Mesenchymal stem cell (in vitro differentiated cells and primary cell): ENCODE results near the gene PRRG2.
"Not testable (repeated sequence)": the region's sequence is repeated elsewhere in the genome, so short reads cannot be mapped to it uniquely, and the experiment has no call there.

Source experiments
- DNase-seq: peaks from one replicate; pipeline ENCODE4 v3.0.0-alpha.2; 2013
- H2AFZ ChIP-seq: one replicate; pipeline ENCODE4 v1.6.1; 2013; ENCODE audit warnings: low read depth, mild to moderate bottlenecking, control low read depth, inconsistent platforms, low read length, moderate library complexity
- H2AK5ac ChIP-seq: 2 replicates; pipeline ENCODE4 v1.6.1; 2013; ENCODE audit warnings: low read length, moderate library complexity, mild to moderate bottlenecking, inconsistent platforms; ENCODE audit not compliant: severe bottlenecking
- H2BK120ac ChIP-seq: one replicate; pipeline ENCODE4 v1.6.1; 2013; ENCODE audit warnings: low read depth, mild to moderate bottlenecking, inconsistent platforms, low read length, moderate library complexity
- H2BK12ac ChIP-seq, 2 experiments: one replicate each; pipeline ENCODE4 v1.6.1; 2013; ENCODE audit warnings: inconsistent platforms in 2 of 2, low read length in 2 of 2, mild to moderate bottlenecking in 2 of 2, moderate library complexity in 2 of 2, control low read depth in 1 of 2
- H2BK15ac ChIP-seq: one replicate; pipeline ENCODE4 v1.6.1; 2013; ENCODE audit warnings: mild to moderate bottlenecking, low read depth, inconsistent platforms; ENCODE audit not compliant: poor library complexity, severe bottlenecking
- H2BK5ac ChIP-seq: 2 replicates; pipeline ENCODE4 v1.6.1; 2013; ENCODE audit warnings: low read depth, mild to moderate bottlenecking, low read length, control low read depth, inconsistent platforms; ENCODE audit not compliant: poor library complexity, severe bottlenecking
- H3K14ac ChIP-seq, 2 experiments: one replicate each; pipeline ENCODE4 v1.6.1; 2013; ENCODE audit warnings: inconsistent platforms in 2 of 2, low read length in 2 of 2, control low read depth in 1 of 2, mild to moderate bottlenecking in 1 of 2, moderate library complexity in 1 of 2
- H3K18ac ChIP-seq, 2 experiments: one replicate each; pipeline ENCODE4 v1.6.1; 2013; ENCODE audit warnings: inconsistent platforms in 2 of 2, low read length in 2 of 2, control low read depth in 1 of 2, low read depth in 1 of 2, mild to moderate bottlenecking in 1 of 2
- H3K23ac ChIP-seq, 2 experiments: one replicate each; pipeline ENCODE4 v1.6.1; 2013; ENCODE audit warnings: inconsistent platforms in 2 of 2, low read length in 2 of 2, mild to moderate bottlenecking in 2 of 2, moderate library complexity in 2 of 2, control low read depth in 1 of 2
- H3K27ac ChIP-seq: 2 replicates; pipeline ENCODE4 v1.5.1; 2013; ENCODE audit warnings: mild to moderate bottlenecking, moderate library complexity, low read length, control low read depth, inconsistent platforms; ENCODE audit not compliant: poor library complexity, severe bottlenecking
- H3K27me3 ChIP-seq, 2 experiments: 2 replicates each; pipeline versions ENCODE4 v1.6.1 to v1.7.0; 2013; ENCODE audit warnings: low read length in 2 of 2, mild to moderate bottlenecking in 2 of 2, moderate library complexity in 2 of 2, control low read depth in 1 of 2, inconsistent platforms in 1 of 2; ENCODE audit not compliant: control insufficient read depth in 1 of 2, insufficient read depth in 1 of 2
- H3K36me3 ChIP-seq, 2 experiments: 2 replicates each; pipeline versions ENCODE4 v1.6.1 to v1.7.0; 2013; ENCODE audit warnings: low read length in 2 of 2, control low read depth in 1 of 2, inconsistent platforms in 1 of 2, low read depth in 1 of 2, mild to moderate bottlenecking in 1 of 2; ENCODE audit not compliant: insufficient read depth in 2 of 2, control insufficient read depth in 1 of 2
- H3K4ac ChIP-seq, 2 experiments: one replicate each; pipeline ENCODE4 v1.6.1; 2013; ENCODE audit warnings: inconsistent platforms in 2 of 2, low read length in 2 of 2, mild to moderate bottlenecking in 2 of 2, moderate library complexity in 2 of 2, control low read depth in 1 of 2, low read depth in 1 of 2
- H3K4me1 ChIP-seq: 2 replicates; pipeline ENCODE4 v1.6.1; 2013; ENCODE audit warnings: low read depth, low read length, control low read depth; ENCODE audit not compliant: control insufficient read depth, insufficient read depth
- H3K4me2 ChIP-seq: 2 replicates; pipeline ENCODE4 v1.6.1; 2013; ENCODE audit warnings: low read length, mild to moderate bottlenecking, inconsistent platforms; ENCODE audit not compliant: poor library complexity, severe bottlenecking
- H3K4me3 ChIP-seq, 2 experiments: 2 replicates each; pipeline versions ENCODE4 v1.5.1 to v1.7.0; 2013; ENCODE audit warnings: low read length in 2 of 2, mild to moderate bottlenecking in 2 of 2, control low read depth in 1 of 2, low read depth in 1 of 2; ENCODE audit not compliant: insufficient read depth in 1 of 2
- H3K79me1 ChIP-seq: replicated peaks from 2 replicates; pipeline ENCODE4 v1.6.1; 2013; ENCODE audit warnings: mild to moderate bottlenecking, control low read depth, low read length, inconsistent platforms; ENCODE audit not compliant: poor library complexity, severe bottlenecking
- H3K9ac ChIP-seq: 2 replicates; pipeline ENCODE4 v1.7.0; 2013; ENCODE audit warnings: mild to moderate bottlenecking, low read length, moderate library complexity
- H3K9me3 ChIP-seq: 2 replicates; pipeline ENCODE4 v1.7.0; 2013; ENCODE audit warnings: mild to moderate bottlenecking, low read length; ENCODE audit not compliant: control insufficient read depth
- H4K8ac ChIP-seq: one replicate; pipeline ENCODE4 v1.6.1; 2013; ENCODE audit warnings: inconsistent platforms, mild to moderate bottlenecking, low read length, moderate library complexity
- H4K91ac ChIP-seq: one replicate; pipeline ENCODE4 v1.6.1; 2013; ENCODE audit warnings: mild to moderate bottlenecking, low read length, inconsistent platforms
- WGBS: methylation state at CpG from one replicate; pipeline ENCODE4 v1.1.7; 2013; ENCODE audit warnings: mixed read lengths; 5-methylcytosine and 5-hydroxymethylcytosine counted together

PRRG2 gene

GRCh38 chr19:49616532-49616931 lies 35.4 kb downstream of the PRRG2 start:
- H3K14ac ChIP-seq, result no peak overlapping the region
- H3K4me1 ChIP-seq, result peaks cover 20% of the 10 kb centered on the region
- no peak overlapping the region for H3K4me3 ChIP-seq
- H2BK12ac ChIP-seq, result no peak overlapping the region
- no peak overlapping the region for H2BK15ac ChIP-seq
- no peak overlapping the region for H3K4ac ChIP-seq
- no peak overlapping the region for H4K8ac ChIP-seq
- no peak overlapping the region for H2BK5ac ChIP-seq
- no peak overlapping the region for H2BK120ac ChIP-seq
- H3K27me3 ChIP-seq, result no peaks in the 10 kb centered on the region
- H3K27ac ChIP-seq, result no peak overlapping the region
- H3K9ac ChIP-seq, result no peak overlapping the region
- no peak overlapping the region for H3K23ac ChIP-seq
- no peak overlapping the region for H2AFZ ChIP-seq
- WGBS, result 97% methylated on average over 7 of the region's 7 CpGs
- no peak overlapping the region for H3K4me2 ChIP-seq
- no peaks in the 10 kb centered on the region for H3K9me3 ChIP-seq
- H4K91ac ChIP-seq, result no peak overlapping the region
- H3K36me3 ChIP-seq, result peaks cover 46 to 70% of the 10 kb centered on the region in 2 experiments
- no peak overlapping the region for H3K18ac ChIP-seq
- H2AK5ac ChIP-seq, result no peak overlapping the region
- H3K79me1 ChIP-seq, result peaks cover 43% of the 10 kb centered on the region
- no peak for DNase-seq

DNA sequence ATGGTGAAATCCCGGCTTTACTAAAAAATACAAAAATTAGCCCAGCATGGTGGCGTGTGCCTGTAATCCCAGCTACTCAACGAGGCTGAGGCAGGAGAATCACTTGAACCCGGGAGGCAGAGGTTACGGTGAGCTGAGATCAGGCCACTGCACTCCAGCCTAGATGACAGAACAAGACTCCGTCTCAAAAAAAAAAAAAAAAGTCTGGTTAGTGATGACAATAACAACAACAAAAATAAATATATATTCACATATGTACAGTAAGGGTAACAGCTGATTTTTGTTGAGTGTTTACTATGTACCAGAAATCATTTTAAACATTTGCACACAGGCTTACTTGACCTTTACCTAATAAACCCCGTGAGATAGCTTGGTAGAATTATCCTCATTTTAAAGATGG lies 35.8 kb downstream of the PRRG2 start:
- WGBS, result 100% methylated on average over 5 of the region's 7 CpGs
- Histone ChIP-seq H4K91ac (no peak overlapping the region), H2BK12ac (no peak overlapping the region)

DNA sequence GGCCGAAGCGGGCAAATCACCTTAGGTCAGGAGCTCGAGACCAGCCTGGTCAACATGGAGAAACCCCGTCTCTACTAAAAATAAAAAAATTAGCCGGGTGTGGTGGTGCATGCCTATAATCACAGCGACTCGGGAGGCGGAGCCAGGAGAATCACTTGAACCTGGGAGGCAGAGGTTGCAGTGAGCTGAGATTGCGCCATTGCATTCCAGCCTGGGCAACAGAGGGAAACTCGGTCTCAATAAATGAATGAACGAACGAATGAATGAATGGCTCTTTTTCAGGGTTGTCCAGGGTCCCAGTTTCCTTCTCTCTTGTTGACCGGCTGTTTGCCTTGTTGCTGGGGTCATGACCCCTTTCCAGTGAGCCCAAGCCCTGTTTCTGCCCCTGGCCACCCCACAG lies 36.7 kb downstream of the PRRG2 start:
- Histone ChIP-seq H3K79me1 (peaks cover 51% of the 10 kb centered on the region), H3K4me1 (peaks cover 18% of the 10 kb centered on the region), H3K36me3 (peaks cover 55 to 67% of the 10 kb centered on the region in 2 experiments)
- H3K9ac ChIP-seq, H3K4me3 ChIP-seq, H2BK15ac ChIP-seq, H3K4me2 ChIP-seq, H2BK5ac ChIP-seq, H3K23ac ChIP-seq, H3K4ac ChIP-seq, H3K9me3 ChIP-seq, H3K27ac ChIP-seq, H4K8ac ChIP-seq, H4K91ac ChIP-seq, H2AFZ ChIP-seq, H2BK120ac ChIP-seq, H3K18ac ChIP-seq, H2AK5ac ChIP-seq, DNase-seq, H2BK12ac ChIP-seq, H3K14ac ChIP-seq, H3K27me3 ChIP-seq: not testable (repeated sequence)
- 96% methylated on average over 13 of the region's 13 CpGs for WGBS

More for the DNA sequence above, 35.8 kb downstream of the PRRG2 start:
- no peak overlapping the region for H2BK5ac ChIP-seq
- H2AK5ac ChIP-seq, result no peak overlapping the region
- peaks cover 47% of the 10 kb centered on the region for H3K79me1 ChIP-seq
- H3K9me3 ChIP-seq, result no peaks in the 10 kb centered on the region
- H3K18ac ChIP-seq, result no peak overlapping the region
- no peak overlapping the region for H3K4me2 ChIP-seq
- no peak overlapping the region for H2BK15ac ChIP-seq
- H3K4me3 ChIP-seq, result no peak overlapping the region
- H3K9ac ChIP-seq, result no peak overlapping the region
- H3K14ac ChIP-seq, result no peak overlapping the region
- no peak overlapping the region for H2AFZ ChIP-seq
- DNase-seq, result no peak
- no peak overlapping the region for H4K8ac ChIP-seq
- H3K4me1 ChIP-seq, result peaks cover 20% of the 10 kb centered on the region
- no peak overlapping the region for H2BK120ac ChIP-seq
- H3K4ac ChIP-seq, result no peak overlapping the region
- no peak overlapping the region for H3K27ac ChIP-seq
- H3K36me3 ChIP-seq, result peaks cover 51 to 73% of the 10 kb centered on the region in 2 experiments
- H3K23ac ChIP-seq, result no peak overlapping the region
- H3K27me3 ChIP-seq, result no peaks in the 10 kb centered on the region

GRCh38 chr19:49624967-49625910 lies 44.1 kb downstream of the PRRG2 start:
- no peak overlapping the region for H4K8ac ChIP-seq
- no peak overlapping the region for H4K91ac ChIP-seq
- H3K9me3 ChIP-seq, result no peaks in the 10 kb centered on the region
- H3K4me3 ChIP-seq, result no peak overlapping the region
- H2BK15ac ChIP-seq, result no peak overlapping the region
- no peak overlapping the region for H2BK12ac ChIP-seq
- no peak overlapping the region for H2BK120ac ChIP-seq
- H3K18ac ChIP-seq, result no peak overlapping the region
- no peak overlapping the region for H3K14ac ChIP-seq
- no peak overlapping the region for H3K4ac ChIP-seq
- H3K79me1 ChIP-seq, result peaks cover 33% of the 10 kb centered on the region
- H2AFZ ChIP-seq, result no peak overlapping the region
- H3K4me1 ChIP-seq, result peaks cover 7% of the 10 kb centered on the region
- H3K9ac ChIP-seq, result no peak overlapping the region
- H2BK5ac ChIP-seq, result no peak overlapping the region
- 94% methylated on average over 19 of the region's 27 CpGs for WGBS
- H3K4me2 ChIP-seq, result no peak overlapping the region
- H3K27me3 ChIP-seq, result no peaks in the 10 kb centered on the region
- no peak for DNase-seq
- H2AK5ac ChIP-seq, result no peak overlapping the region
- no peak overlapping the region for H3K23ac ChIP-seq
- H3K27ac ChIP-seq, result no peak overlapping the region
- peaks cover 41 to 59% of the 10 kb centered on the region in 2 experiments for H3K36me3 ChIP-seq
